Right lobe of liver (tissue), 4 donors: ENCODE measurements around the gene POLR3C.

Source experiments
- CTCF ChIP-seq, 4 donors: fragments of 200-600 bp in 3 of 4; fragments of 450-650 bp in 1 of 4; IDR thresholded peaks; one replicate each; pipeline versions ENCODE4 v1.5.1 to v1.8.0; 2016 to 2022; ENCODE audit warnings: antibody characterized with exemption in 4 of 4, mild to moderate bottlenecking in 2 of 4
- POLR2A ChIP-seq: fragments of 450-650 bp; IDR thresholded peaks from one replicate; pipeline ENCODE4 v1.6.1; 2017; ENCODE audit warnings: antibody characterized with exemption, mild to moderate bottlenecking
- donor health status: DM: no; HTN: no; CAD: no.
- donor health status: DM: no; HTN: no; CAD: no.
- donor health status: DM: no; HTN: yes; CAD: no.

- TF ChIP-seq POLR2A (no peak), CTCF (IDR thresholded peaks at IDR 0.05) (no peak)
These were observed 65.7 kb downstream of the POLR3C start for GRCh38 chr1:145889722-145890121.
